Psoas muscle (tissue), 8 donors: Measurements from ENCODE around the gene ZFP14. TPM values are rescaled to one million over a fixed set of nuclear protein-coding genes. Genes with fewer than 3 reads are reported as not detected.

Source experiments
- ATAC-seq, 4 donors: fragments of 200-7000 bp; cut with Tn5 transposase; one replicate each; pipeline ENCODE4 v1.9.1; 2020; ENCODE audit warnings: moderate library complexity in 3 of 4, mild to moderate bottlenecking in 2 of 4
- DNase-seq, 2 donors: peaks; one replicate each; pipeline ENCODE4 v3.0.0-alpha.2; 2020
- H3K27ac ChIP-seq: fragments of 200-600 bp; one replicate; pipeline ENCODE4 v1.8.0; 2022
- H3K27me3 ChIP-seq, 3 donors: fragments of 200-600 bp in 1 of 3; one replicate each; pipeline versions ENCODE4 v1.6.1 to v1.8.0; 2013 to 2022; ENCODE audit warnings: low read length in 2 of 3, mild to moderate bottlenecking in 2 of 3, moderate library complexity in 1 of 3; ENCODE audit not compliant: insufficient read depth in 3 of 3
- H3K36me3 ChIP-seq, 2 donors: fragments of 200-600 bp in 1 of 2; one replicate each; pipeline versions ENCODE4 v1.6.1 to v1.8.0; 2013 to 2022; ENCODE audit warnings: low read depth in 1 of 2, mild to moderate bottlenecking in 1 of 2, moderate library complexity in 1 of 2; ENCODE audit not compliant: insufficient read depth in 1 of 2
- H3K4me1 ChIP-seq: fragments of 200-600 bp; one replicate; pipeline ENCODE4 v1.8.0; 2022
- H3K4me3 ChIP-seq: fragments of 200-600 bp; one replicate; pipeline ENCODE4 v1.8.0; 2022; ENCODE audit warnings: mild to moderate bottlenecking
- H3K9me3 ChIP-seq: fragments of 200-600 bp; one replicate; pipeline ENCODE4 v1.8.0; 2022
- WGBS, 3 donors: extraction: QIAGEN DNeasy Blood & Tissue Kit; methylation state at CpG; one replicate each; pipeline versions ENCODE4 v1.1.6 to v1.1.7; 2013; 5-methylcytosine and 5-hydroxymethylcytosine counted together
- intact Hi-C, 2 donors: fragments of 100-400 bp; cut with DNase I; formaldehyde crosslinking; loops; one replicate each; pipeline versions ENCODE4 v1.11.0 to v1.14.2; 2022
- polyA plus RNA-seq, 3 donors: library from polyadenylated mRNA; stranded (reverse); fragments of 200-250 nt; gene quantifications; one replicate each; pipeline ENCODE4 v1.2.3, GENCODE V29; 2013
- total RNA-seq, 4 donors: library from RNA; stranded (reverse); fragmentation: NEBNext Ultra II Directional in 2 of 4; extraction: Animal tissue kit (Norgen Biotek cat#: 25700) in 2 of 4; gene quantifications; one replicate each; pipeline versions ENCODE4 v1.2.1 to v1.2.4, GENCODE V29; 2021 to 2023
- TF ChIP-seq, protein P1 (sequence below): fragments of 200-600 bp; IDR thresholded peaks from one replicate; pipeline ENCODE4 v1.8.0; 2022; ENCODE audit warnings: antibody characterized with exemption
- donor health status: healthy with polysubstance abuse.
- donor health status: DM: no; HTN: no; CAD: no; lungs with moderate emphysema.
- donor health status: Bipolar disorder and iron deficiency.
- donor health status: healthy.
- donor health status: DM: yes; HTN: yes; CAD: no.
- donor health status: DM: no; HTN: no; CAD: no.
- donor health status: DM: no; HTN: no; CAD: no.
- donor health status: DM: yes; HTN: yes; CAD: no.

Gene ZFP14
- total and polyA plus RNA-seq, 7 donors = 0.24 to 3.5 (median 0.87) TPM

DNA sequence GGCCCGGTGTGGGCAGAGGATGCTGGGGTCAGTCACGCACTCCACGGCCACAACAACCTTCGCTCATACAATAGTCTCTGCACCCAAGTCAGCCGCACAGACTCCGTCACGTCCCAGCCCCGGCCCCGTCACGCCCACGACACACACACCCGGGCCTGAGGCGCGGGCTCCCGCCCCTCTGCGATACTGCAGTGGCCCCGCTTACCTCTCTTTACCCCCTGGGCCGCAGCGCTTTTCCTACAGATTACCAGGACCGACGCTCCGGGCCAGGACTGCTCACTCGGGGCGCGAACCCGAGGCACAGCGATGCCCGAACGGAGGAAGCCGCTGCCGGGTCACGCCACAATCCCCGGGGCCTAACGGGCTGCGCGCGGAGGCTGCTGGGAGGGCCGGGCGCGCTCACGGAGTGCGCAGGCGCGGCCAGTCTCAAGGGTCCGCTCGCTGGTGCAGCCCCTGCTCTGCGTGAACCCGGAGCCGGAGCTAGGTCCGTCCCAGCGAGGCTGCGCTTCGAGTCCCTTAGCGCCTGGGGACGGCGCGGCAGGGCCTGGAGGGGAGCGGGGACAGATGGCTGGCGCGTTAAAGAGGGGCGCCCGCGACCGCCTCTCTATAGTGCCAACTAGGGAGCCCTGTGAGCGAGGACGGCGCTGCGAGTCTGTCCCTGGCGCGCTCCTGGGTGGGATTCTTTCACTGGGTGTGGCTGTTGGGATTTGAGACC is 39.4 kb upstream of the ZFP14 start, which contains the start of gene ZFP82:
Gene ZFP82 (minus strand): TSS at position 358 of the 715 bp plus-strand sequence. CDS start 8,855 bp downstream, outside the sequence.
- Histone ChIP-seq H3K4me1 (peaks cover 8% of the 10 kb centered on the region), H3K27ac (peak within 1 kb of the TSS; percentile 83), H3K36me3 (no peaks in the 10 kb centered on the region), H3K27me3 (peaks cover 0 to 21% (median 7%) of the 10 kb centered on the region in 3 donors), H3K4me3 (peak within 1 kb of the TSS; percentile 95), H3K9me3 (peaks cover 11% of the 10 kb centered on the region)
- ATAC-seq (peak; percentile 89 to 99 (median 96)), DNase-seq (peak; percentile 85 to 86)
- TF ChIP-seq, protein P1, sequence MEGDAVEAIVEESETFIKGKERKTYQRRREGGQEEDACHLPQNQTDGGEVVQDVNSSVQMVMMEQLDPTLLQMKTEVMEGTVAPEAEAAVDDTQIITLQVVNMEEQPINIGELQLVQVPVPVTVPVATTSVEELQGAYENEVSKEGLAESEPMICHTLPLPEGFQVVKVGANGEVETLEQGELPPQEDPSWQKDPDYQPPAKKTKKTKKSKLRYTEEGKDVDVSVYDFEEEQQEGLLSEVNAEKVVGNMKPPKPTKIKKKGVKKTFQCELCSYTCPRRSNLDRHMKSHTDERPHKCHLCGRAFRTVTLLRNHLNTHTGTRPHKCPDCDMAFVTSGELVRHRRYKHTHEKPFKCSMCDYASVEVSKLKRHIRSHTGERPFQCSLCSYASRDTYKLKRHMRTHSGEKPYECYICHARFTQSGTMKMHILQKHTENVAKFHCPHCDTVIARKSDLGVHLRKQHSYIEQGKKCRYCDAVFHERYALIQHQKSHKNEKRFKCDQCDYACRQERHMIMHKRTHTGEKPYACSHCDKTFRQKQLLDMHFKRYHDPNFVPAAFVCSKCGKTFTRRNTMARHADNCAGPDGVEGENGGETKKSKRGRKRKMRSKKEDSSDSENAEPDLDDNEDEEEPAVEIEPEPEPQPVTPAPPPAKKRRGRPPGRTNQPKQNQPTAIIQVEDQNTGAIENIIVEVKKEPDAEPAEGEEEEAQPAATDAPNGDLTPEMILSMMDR = no peak
- intact Hi-C loops = no loop called here
- WGBS, 3 donors = 0 to 1% (median 1%) methylated on average over 56 to 70 of the region's 70 CpGs

DNA sequence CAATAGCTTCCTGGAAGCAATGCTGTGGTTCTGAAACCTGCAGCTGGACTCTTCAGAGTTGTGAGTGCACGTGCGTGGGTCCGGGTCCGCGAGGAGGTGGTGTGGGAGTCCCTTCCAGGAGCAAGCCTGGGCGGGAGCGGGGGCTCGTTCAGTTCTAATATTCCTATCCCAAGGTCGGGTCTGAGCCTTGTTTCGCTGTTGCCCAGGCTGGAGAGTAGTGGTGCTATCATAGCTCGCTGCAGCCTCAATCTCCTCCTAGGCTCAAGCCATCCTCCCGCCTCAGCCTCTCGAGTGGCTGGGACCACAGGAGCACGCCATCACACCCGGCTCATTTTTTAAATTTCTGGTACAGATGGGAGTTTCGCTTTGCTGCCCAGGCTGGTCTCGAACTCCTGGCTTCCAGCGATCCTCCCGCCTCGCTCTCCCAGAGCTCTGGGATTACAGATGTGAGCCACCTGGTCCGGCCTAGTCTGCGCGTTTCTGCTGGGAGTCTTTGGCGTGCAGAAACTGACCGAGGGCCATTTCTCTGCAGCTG is 38.8 kb upstream of the ZFP14 start:
- H3K36me3 ChIP-seq = peaks cover 0 to 2% of the 10 kb centered on the region in 2 donors
- H3K9me3 ChIP-seq = peaks cover 17% of the 10 kb centered on the region
- TF ChIP-seq, protein P1 = no peak
- peaks cover 0 to 21% (median 7%) of the 10 kb centered on the region in 3 donors for H3K27me3 ChIP-seq
- peak overlapping the region; percentile 83 for H3K27ac ChIP-seq
- DNase-seq (no peak), ATAC-seq (no peak)
- intact Hi-C loops = no loop called here
- H3K4me1 ChIP-seq = peaks cover 8% of the 10 kb centered on the region
- peak overlapping the region; percentile 95 for H3K4me3 ChIP-seq
- 12 to 24% (median 16%) methylated on average over 25 of the region's 25 CpGs for WGBS, 3 donors

DNA sequence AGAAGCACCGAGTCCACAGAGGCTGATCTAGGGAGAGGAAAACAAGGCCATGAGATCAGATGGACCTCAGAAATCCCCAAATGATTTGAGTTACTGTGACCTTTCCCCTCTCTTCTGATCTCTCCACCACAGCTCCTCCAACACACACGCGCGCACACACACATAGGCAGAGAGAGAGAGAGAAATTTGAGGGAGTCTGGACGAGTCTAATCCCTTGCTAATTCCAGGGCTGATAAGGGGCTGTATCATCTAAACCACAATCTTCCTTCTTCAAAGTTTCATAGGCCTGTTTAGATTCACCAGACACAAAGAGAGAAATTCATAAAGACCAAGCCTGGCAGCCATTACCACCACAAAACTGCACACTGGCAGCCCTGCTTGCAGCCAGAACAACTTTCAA is 30.8 kb upstream of the ZFP14 start:
- ATAC-seq (no peak), DNase-seq (no peak)
- Histone ChIP-seq H3K27ac (no peak overlapping the region), H3K36me3 (peaks cover 20 to 54% of the 10 kb centered on the region in 2 donors), H3K4me1 (no peaks in the 10 kb centered on the region), H3K9me3 (peaks cover 29% of the 10 kb centered on the region), H3K27me3 (no peaks in the 10 kb centered on the region), H3K4me3 (no peak overlapping the region)
- WGBS, 3 donors = 84 to 96% (median 93%) methylated on average over 5 of the region's 5 CpGs
- intact Hi-C loops = no loop called here
- TF ChIP-seq, protein P1 = no peak

DNA sequence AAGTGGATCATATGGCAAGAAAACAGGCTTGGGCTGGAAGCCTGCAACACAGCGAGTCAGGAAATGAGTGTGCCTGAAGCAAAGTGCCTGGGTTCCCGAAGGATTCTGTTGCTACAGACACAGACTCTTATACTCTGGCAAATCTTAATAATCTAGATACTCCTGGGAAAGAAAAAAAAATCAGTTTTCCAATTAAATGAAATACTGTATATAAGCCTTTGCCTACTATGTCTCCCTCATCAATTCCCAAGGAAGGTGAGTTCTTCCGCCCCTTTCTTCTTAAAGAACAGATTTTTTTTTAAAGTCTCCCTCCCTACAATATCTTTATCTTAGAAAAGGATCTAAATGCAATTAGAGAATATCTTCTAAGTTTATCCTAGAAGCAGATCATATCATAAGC is 29.1 kb upstream of the ZFP14 start:
- intact Hi-C loops = no loop called here
- peaks cover 20% of the 10 kb centered on the region for H3K9me3 ChIP-seq
- H3K4me3 ChIP-seq = no peak overlapping the region
- no peak for ATAC-seq
- H3K36me3 ChIP-seq = peaks cover 20 to 71% of the 10 kb centered on the region in 2 donors
- no peaks in the 10 kb centered on the region for H3K27me3 ChIP-seq
- H3K27ac ChIP-seq = no peak overlapping the region
- DNase-seq = no peak
- no peaks in the 10 kb centered on the region for H3K4me1 ChIP-seq
- 93 to 99% (median 97%) methylated on average over 3 of the region's 3 CpGs for WGBS, 3 donors
- TF ChIP-seq, protein P1 = no peak
